Upper lobe of right lung (tissue), 1 donor: ENCODE data around the gene ABHD17B. TPM values are rescaled to one million over a fixed set of nuclear protein-coding genes. Genes with fewer than 3 reads are reported as not detected.

Experiments used
- ATAC-seq: fragments of 200-7000 bp; cut with Tn5 transposase; one replicate; pipeline ENCODE4 v1.9.1; 2020; ENCODE audit warnings: mild to moderate bottlenecking, moderate library complexity
- DNase-seq: peaks from one replicate; pipeline ENCODE4 v3.0.0-alpha.2; 2020
- H3K27ac ChIP-seq: fragments of 200-600 bp; one replicate; pipeline ENCODE4 v1.8.0; 2022
- H3K27me3 ChIP-seq: fragments of 200-600 bp; one replicate; pipeline ENCODE4 v1.8.0; 2022; ENCODE audit warnings: mild to moderate bottlenecking
- H3K36me3 ChIP-seq: fragments of 200-600 bp; one replicate; pipeline ENCODE4 v1.8.0; 2022
- H3K4me1 ChIP-seq: fragments of 200-600 bp; one replicate; pipeline ENCODE4 v1.8.0; 2022
- H3K4me3 ChIP-seq: fragments of 200-600 bp; one replicate; pipeline ENCODE4 v1.8.0; 2022; ENCODE audit warnings: mild to moderate bottlenecking
- H3K9me3 ChIP-seq: fragments of 200-600 bp; one replicate; pipeline ENCODE4 v1.8.0; 2022
- CTCF ChIP-seq: fragments of 200-600 bp; IDR thresholded peaks from one replicate; pipeline ENCODE4 v1.8.0; 2022; ENCODE audit warnings: antibody characterized with exemption
- intact Hi-C: fragments of 100-400 bp; cut with DNase I; formaldehyde crosslinking; loops from one replicate; pipeline ENCODE4 v1.11.0; 2022
- total RNA-seq: library from RNA; stranded (reverse); fragmentation: NEBNext Ultra II Directional; extraction: Animal tissue kit (Norgen Biotek cat#: 25700); gene quantifications from one replicate; pipeline ENCODE4 v1.2.1, GENCODE V29; 2021
- donor health status: DM: no; HTN: yes; CAD: no; lungs with severe emphysema.

Gene ABHD17B
- total RNA-seq, 1 donor from 2014 or later, result 14.3 TPM

GRCh38 chr9:71844808-71845207 lies 66.2 kb downstream of the ABHD17B start:
- no peak for ATAC-seq
- DNase-seq, result no peak
- no peak for TF ChIP-seq CTCF
- Histone ChIP-seq H3K27me3 (no peaks in the 10 kb centered on the region), H3K27ac (no peak overlapping the region), H3K4me3 (no peak overlapping the region), H3K9me3 (no peaks in the 10 kb centered on the region), H3K36me3 (no peaks in the 10 kb centered on the region), H3K4me1 (no peaks in the 10 kb centered on the region)
- intact Hi-C loops, result no loop called here

- intact Hi-C loops, result no loop called here
- no peaks in the 10 kb centered on the region for H3K9me3 ChIP-seq
- no peaks in the 10 kb centered on the region for H3K27me3 ChIP-seq
- H3K27ac ChIP-seq, result no peak overlapping the region
- no peaks in the 10 kb centered on the region for H3K4me1 ChIP-seq
- ATAC-seq (no peak), DNase-seq (no peak)
- TF ChIP-seq CTCF, result no peak
- no peaks in the 10 kb centered on the region for H3K36me3 ChIP-seq
- H3K4me3 ChIP-seq, result no peak overlapping the region
Measured at GRCh38 chr9:71839668-71840067, 71.3 kb downstream of the ABHD17B start.

- no peaks in the 10 kb centered on the region for H3K4me1 ChIP-seq
- intact Hi-C loops, result no loop called here
- no peak overlapping the region for H3K4me3 ChIP-seq
- ATAC-seq, result no peak
- no peaks in the 10 kb centered on the region for H3K9me3 ChIP-seq
- no peak for TF ChIP-seq CTCF
- no peak overlapping the region for H3K27ac ChIP-seq
- H3K27me3 ChIP-seq, result no peaks in the 10 kb centered on the region
- H3K36me3 ChIP-seq, result no peaks in the 10 kb centered on the region
- DNase-seq, result no peak
Measured at GRCh38 chr9:71835596-71835995, 75.4 kb downstream of the ABHD17B start.

- Histone ChIP-seq H3K27ac (no peak overlapping the region), H3K36me3 (no peaks in the 10 kb centered on the region), H3K27me3 (no peaks in the 10 kb centered on the region), H3K4me1 (no peaks in the 10 kb centered on the region), H3K9me3 (no peaks in the 10 kb centered on the region), H3K4me3 (no peak overlapping the region)
- DNase-seq (no peak), ATAC-seq (no peak)
- intact Hi-C loops, result no loop called here
- TF ChIP-seq CTCF, result no peak
Measured at GRCh38 chr9:71830929-71831328, 80.1 kb downstream of the ABHD17B start.

GRCh38 chr9:71830153-71830552 lies 80.8 kb downstream of the ABHD17B start:
- ATAC-seq (no peak), DNase-seq (no peak)
- no peaks in the 10 kb centered on the region for H3K27me3 ChIP-seq
- H3K9me3 ChIP-seq, result no peaks in the 10 kb centered on the region
- TF ChIP-seq CTCF, result no peak
- no peaks in the 10 kb centered on the region for H3K36me3 ChIP-seq
- H3K4me3 ChIP-seq, result no peak overlapping the region
- no peaks in the 10 kb centered on the region for H3K4me1 ChIP-seq
- no peak overlapping the region for H3K27ac ChIP-seq
- intact Hi-C loops, result no loop called here

GRCh38 chr9:71826279-71826678 lies 84.7 kb downstream of the ABHD17B start:
- intact Hi-C loops, result no loop called here
- ATAC-seq (no peak), DNase-seq (no peak)
- H3K4me3 ChIP-seq, result no peak overlapping the region
- no peaks in the 10 kb centered on the region for H3K4me1 ChIP-seq
- H3K27ac ChIP-seq, result no peak overlapping the region
- no peaks in the 10 kb centered on the region for H3K27me3 ChIP-seq
- no peak for TF ChIP-seq CTCF
- H3K36me3 ChIP-seq, result no peaks in the 10 kb centered on the region
- no peaks in the 10 kb centered on the region for H3K9me3 ChIP-seq
